ENCODE measurements around the gene GLP2R.

The GLP2R gene

GRCh38 chr17:9929871-9930270 lies 104.1 kb downstream of the GLP2R start:
- no peak for DNase-seq
- in situ Hi-C loops (cut with MboI; ENCODE audit: low pct_unique_long_range_greater_than_20kb, low sequenced_read_pairs), result loop anchor here (25.0 kb wide), 1 partner anchor 432 kb away; the partner anchor contains the start of gene MYH13

- in situ Hi-C loops (cut with MboI; ENCODE audit: low pct_unique_long_range_greater_than_20kb, low sequenced_read_pairs), result loop anchor here (25.0 kb wide), 1 partner anchor 431 kb away; the partner anchor contains the start of gene MYH13
Measured at GRCh38 chr17:9931144-9931741, 105.5 kb downstream of the GLP2R start.

GRCh38 chr17:9932491-9932890 lies 106.8 kb downstream of the GLP2R start:
- DNase-seq, result no peak
- in situ Hi-C loops (cut with MboI; ENCODE audit: low pct_unique_long_range_greater_than_20kb, low sequenced_read_pairs), result loop anchor here (25.0 kb wide), 1 partner anchor 430 kb away; the partner anchor contains the start of gene MYH13

More at GRCh38 chr17:9931144-9931741, 105.5 kb downstream of the GLP2R start:
- no peak for DNase-seq

GRCh38 chr17:9934331-9934730 lies 108.6 kb downstream of the GLP2R start:
- in situ Hi-C loops (cut with MboI; ENCODE audit: low pct_unique_long_range_greater_than_20kb, low sequenced_read_pairs), result loop anchor here (25.0 kb wide), 1 partner anchor 428 kb away; the partner anchor contains the start of gene MYH13
- DNase-seq, result no peak

GRCh38 chr17:9935408-9935807 lies 109.7 kb downstream of the GLP2R start:
- in situ Hi-C loops (cut with MboI; ENCODE audit: low pct_unique_long_range_greater_than_20kb, low sequenced_read_pairs), result loop anchor here (25.0 kb wide), 1 partner anchor 427 kb away; the partner anchor contains the start of gene MYH13
- no peak for DNase-seq

GRCh38 chr17:9936095-9936494 lies 110.4 kb downstream of the GLP2R start:
- DNase-seq, result no peak

GRCh38 chr17:9937241-9937761 lies 111.6 kb downstream of the GLP2R start:
- no peak for DNase-seq
- in situ Hi-C loops (cut with MboI; ENCODE audit: low pct_unique_long_range_greater_than_20kb, low sequenced_read_pairs), result loop anchor here (25.0 kb wide), 1 partner anchor 425 kb away; the partner anchor contains the start of gene MYH13

More at GRCh38 chr17:9936095-9936494, 110.4 kb downstream of the GLP2R start:
- in situ Hi-C loops (cut with MboI; ENCODE audit: low pct_unique_long_range_greater_than_20kb, low sequenced_read_pairs), result loop anchor here (25.0 kb wide), 1 partner anchor 426 kb away; the partner anchor contains the start of gene MYH13

- in situ Hi-C loops (cut with MboI; ENCODE audit: low pct_unique_long_range_greater_than_20kb, low sequenced_read_pairs), result loop anchor here (25.0 kb wide), 1 partner anchor 424 kb away; the partner anchor contains the start of gene MYH13
- DNase-seq, result peak; percentile 23
Measured at GRCh38 chr17:9937901-9938300, 112.2 kb downstream of the GLP2R start.

- in situ Hi-C loops (cut with MboI; ENCODE audit: low pct_unique_long_range_greater_than_20kb, low sequenced_read_pairs), result loop anchor here (25.0 kb wide), 1 partner anchor 424 kb away; the partner anchor contains the start of gene MYH13
- DNase-seq, result no peak
Measured at GRCh38 chr17:9938764-9939163, 113.0 kb downstream of the GLP2R start.

- no peak for DNase-seq
- in situ Hi-C loops (cut with MboI; ENCODE audit: low pct_unique_long_range_greater_than_20kb, low sequenced_read_pairs), result loop anchor here (25.0 kb wide), 1 partner anchor 421 kb away; the partner anchor contains the start of gene MYH13
Measured at GRCh38 chr17:9940841-9941240, 115.1 kb downstream of the GLP2R start.

GRCh38 chr17:9941305-9941704 lies 115.6 kb downstream of the GLP2R start:
- in situ Hi-C loops (cut with MboI; ENCODE audit: low pct_unique_long_range_greater_than_20kb, low sequenced_read_pairs), result loop anchor here (25.0 kb wide), 1 partner anchor 421 kb away; the partner anchor contains the start of gene MYH13
- no peak for DNase-seq

Measured in KBM-7 (cell line).